Stimulated activated memory B cell treated with anti-CD40 and anti-IgM and Interleukin-4, amounts not matched to agents 10 μg/mL and 1 μg/mL and 100 μg/mL, for 72 hours (primary cell): ENCODE measurements around the gene KATNB1.

ENCODE experiments used
- ATAC-seq: fragments of 150-1000 bp; cut with Tn5 transposase; 2 replicates; pipeline ENCODE4 v1.10.0; 2021
- H3K27ac Mint-ChIP-seq: one replicate; pipeline ENCODE4 v1.8.0; 2022; ENCODE audit warnings: mild to moderate bottlenecking, mixed read lengths
- H3K27me3 Mint-ChIP-seq: one replicate; pipeline ENCODE4 v1.8.0; 2022; ENCODE audit warnings: mixed read lengths
- H3K36me3 Mint-ChIP-seq: one replicate; pipeline ENCODE4 v1.8.0; 2022; ENCODE audit warnings: mixed read lengths
- H3K4me1 Mint-ChIP-seq: one replicate; pipeline ENCODE4 v1.8.0; 2022; ENCODE audit warnings: mixed read lengths
- H3K4me3 Mint-ChIP-seq: one replicate; pipeline ENCODE4 v1.8.0; 2022; ENCODE audit warnings: mild to moderate bottlenecking, moderate library complexity, mixed read lengths
- H3K9me3 Mint-ChIP-seq: one replicate; pipeline ENCODE4 v1.8.0; 2022; ENCODE audit warnings: mixed read lengths

KATNB1 gene

DNA sequence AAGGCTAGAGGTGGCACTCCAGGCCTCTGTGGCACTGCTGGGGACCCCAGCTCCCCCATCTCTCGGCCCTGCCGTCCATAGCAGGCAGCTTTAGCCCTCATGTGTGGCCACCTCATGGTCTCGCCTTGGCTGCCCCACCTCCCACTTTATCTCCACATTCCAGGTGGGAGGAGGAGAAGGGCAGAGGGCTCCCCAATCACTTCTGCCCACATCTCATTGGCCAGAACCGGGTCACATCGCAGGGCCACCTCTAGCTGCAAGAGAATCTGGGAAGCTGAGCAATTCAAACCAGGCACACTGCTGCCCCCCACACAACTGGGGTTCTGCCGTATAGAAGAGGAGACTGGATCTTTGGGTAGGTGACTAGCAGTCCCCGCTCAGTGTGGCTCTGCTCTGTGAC lies 39.3 kb upstream of the KATNB1 start:
- Mint-ChIP-seq H3K27me3 (peaks cover 9% of the 10 kb centered on the region), H3K9me3 (no peaks in the 10 kb centered on the region), H3K4me1 (peaks cover 12% of the 10 kb centered on the region), H3K27ac (no peak overlapping the region), H3K36me3 (no peaks in the 10 kb centered on the region), H3K4me3 (no peak overlapping the region)
- no peak for ATAC-seq

DNA sequence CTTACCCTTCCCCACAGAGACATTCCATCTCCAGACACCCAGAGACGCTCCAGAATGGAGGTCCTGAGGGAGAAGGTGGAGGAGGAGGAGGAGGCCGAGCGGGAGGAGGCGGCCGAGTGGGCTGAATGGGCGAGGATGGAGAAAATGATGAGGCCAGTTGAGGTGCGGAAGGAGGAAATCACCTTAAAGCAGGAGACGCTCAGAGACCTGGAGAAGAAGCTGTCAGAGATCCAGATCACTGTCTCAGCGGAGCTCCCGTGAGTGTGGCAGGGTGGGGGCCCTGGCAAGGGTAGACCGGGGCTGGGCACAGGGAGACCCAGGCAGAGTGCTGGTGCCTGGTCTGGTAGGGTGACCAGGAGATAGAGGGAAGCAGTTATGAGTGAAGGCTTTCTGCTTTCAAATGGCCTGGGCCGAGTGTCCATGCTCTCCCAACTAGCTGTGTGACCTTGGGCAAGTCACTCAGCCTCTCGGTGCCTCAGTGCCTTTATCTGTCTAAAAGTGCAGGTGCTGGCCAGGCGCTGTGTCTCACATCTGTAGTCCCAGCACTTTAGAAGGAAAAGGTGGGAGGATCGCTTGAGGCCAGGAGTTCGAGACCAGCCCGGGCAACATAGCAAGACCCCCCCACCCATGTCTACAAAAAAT lies 37.6 kb upstream of the KATNB1 start:
- H3K27me3 Mint-ChIP-seq: peaks cover 9% of the 10 kb centered on the region
- no peak overlapping the region for H3K27ac Mint-ChIP-seq
- ATAC-seq: no peak
- H3K4me1 Mint-ChIP-seq: peaks cover 12% of the 10 kb centered on the region
- H3K9me3 Mint-ChIP-seq: no peaks in the 10 kb centered on the region
- H3K36me3 Mint-ChIP-seq: no peaks in the 10 kb centered on the region
- no peak overlapping the region for H3K4me3 Mint-ChIP-seq

DNA sequence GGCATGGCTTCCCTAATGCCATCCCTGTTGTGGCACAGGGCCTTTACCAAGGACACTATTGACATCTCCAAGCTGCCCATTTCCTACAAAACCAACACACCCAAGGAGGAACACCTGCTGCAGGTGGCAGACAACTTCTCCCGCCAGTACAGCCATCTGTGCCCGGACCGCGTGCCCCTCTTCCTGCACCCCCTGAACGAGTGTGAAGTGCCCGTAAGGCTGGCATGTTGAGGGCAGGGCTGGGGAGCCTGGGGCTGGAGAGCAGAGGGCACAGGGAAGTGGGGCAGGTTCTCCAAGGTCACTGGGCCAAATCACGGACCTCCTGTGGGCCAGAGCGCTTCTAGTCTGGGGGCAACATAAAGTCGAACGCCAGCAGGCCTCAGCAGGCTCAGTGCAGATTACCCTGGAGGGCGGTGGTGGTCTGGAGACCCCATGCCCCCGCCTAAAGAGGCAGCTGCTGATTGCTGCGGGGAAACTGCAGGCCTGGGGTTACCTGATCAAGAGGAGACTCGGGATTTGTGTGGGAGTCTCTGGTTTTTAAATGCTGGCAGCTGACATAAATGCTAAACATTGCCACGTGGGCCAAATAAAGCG lies 36.7 kb upstream of the KATNB1 start:
- Mint-ChIP-seq H3K27ac (no peak overlapping the region), H3K4me1 (peaks cover 12% of the 10 kb centered on the region), H3K4me3 (no peak overlapping the region), H3K36me3 (no peaks in the 10 kb centered on the region), H3K27me3 (peaks cover 9% of the 10 kb centered on the region), H3K9me3 (no peaks in the 10 kb centered on the region)
- no peak for ATAC-seq

- Mint-ChIP-seq H3K9me3 (no peaks in the 10 kb centered on the region), H3K27me3 (peaks cover 9% of the 10 kb centered on the region), H3K27ac (no peak overlapping the region), H3K4me3 (no peak overlapping the region), H3K4me1 (peaks cover 11% of the 10 kb centered on the region), H3K36me3 (no peaks in the 10 kb centered on the region)
- ATAC-seq: no peak
Measured at GRCh38 chr16:57699481-57699880, 36.1 kb upstream of the KATNB1 start.

DNA sequence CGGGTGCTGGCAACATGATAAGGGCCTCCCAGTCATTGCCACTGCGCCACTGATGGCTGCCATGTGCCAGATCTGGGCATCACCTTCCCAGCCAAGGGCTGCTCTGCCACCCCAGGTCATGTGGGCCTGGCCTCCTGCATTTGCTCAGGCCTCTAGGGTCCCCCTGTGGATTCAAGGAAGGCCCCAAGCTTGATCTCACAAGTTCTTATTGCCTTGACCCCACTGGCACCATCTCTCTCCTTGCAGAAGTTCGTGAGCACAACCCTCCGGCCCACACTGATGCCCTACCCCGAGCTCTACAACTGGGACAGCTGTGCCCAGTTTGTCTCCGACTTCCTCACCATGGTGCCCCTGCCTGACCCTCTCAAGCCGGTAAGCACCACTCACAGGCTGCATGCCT lies 35.7 kb upstream of the KATNB1 start:
- Mint-ChIP-seq H3K9me3 (no peaks in the 10 kb centered on the region), H3K27ac (no peak overlapping the region)

DNA sequence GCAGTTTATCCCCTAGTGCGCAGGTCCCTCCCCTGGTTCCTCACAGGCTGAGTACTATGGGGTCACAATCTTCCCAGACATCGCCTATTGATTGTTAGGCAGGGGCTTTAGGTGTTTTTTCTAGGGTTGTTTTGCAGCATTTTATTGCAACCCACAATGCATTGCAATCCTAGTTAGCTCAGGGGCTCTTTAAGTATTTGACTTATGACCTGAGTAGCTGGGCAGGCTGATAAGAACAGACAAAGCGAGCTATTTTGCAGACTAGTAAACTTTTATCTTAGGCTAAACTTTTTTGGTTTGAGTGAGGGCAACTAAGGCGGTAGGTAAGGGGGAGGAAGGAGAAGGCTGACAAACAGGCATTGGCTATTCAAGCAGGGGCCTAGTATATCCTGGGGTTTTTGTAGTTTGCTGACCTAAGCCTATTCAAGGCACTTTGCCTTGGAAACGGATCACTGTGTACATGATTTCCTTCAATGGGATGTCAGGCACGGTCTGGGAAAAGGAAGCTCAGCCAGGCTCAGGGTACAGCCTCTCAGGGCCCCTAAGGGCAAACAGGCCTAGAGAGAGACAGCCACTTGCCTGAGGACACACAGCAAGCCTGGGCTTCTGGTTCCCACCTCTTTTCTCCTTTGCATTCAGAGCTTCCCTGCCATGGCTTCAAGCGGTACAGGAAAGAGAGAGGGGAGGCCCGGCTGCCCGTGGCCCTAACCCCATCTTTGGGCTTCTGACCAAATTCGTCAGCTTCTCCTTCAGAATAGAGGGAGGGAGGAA lies 34.6 kb upstream of the KATNB1 start:
- H3K27me3 Mint-ChIP-seq: peaks cover 9% of the 10 kb centered on the region
- no peak overlapping the region for H3K27ac Mint-ChIP-seq
- H3K36me3 Mint-ChIP-seq: no peaks in the 10 kb centered on the region
- ATAC-seq: no peak
- H3K9me3 Mint-ChIP-seq: peaks cover 9% of the 10 kb centered on the region
- H3K4me1 Mint-ChIP-seq: no peaks in the 10 kb centered on the region
- H3K4me3 Mint-ChIP-seq: no peak overlapping the region

More for the DNA sequence above, 35.7 kb upstream of the KATNB1 start:
- H3K4me1 Mint-ChIP-seq: peaks cover 7% of the 10 kb centered on the region
- no peak overlapping the region for H3K4me3 Mint-ChIP-seq
- H3K27me3 Mint-ChIP-seq: peaks cover 9% of the 10 kb centered on the region
- no peak for ATAC-seq
- no peaks in the 10 kb centered on the region for H3K36me3 Mint-ChIP-seq

DNA sequence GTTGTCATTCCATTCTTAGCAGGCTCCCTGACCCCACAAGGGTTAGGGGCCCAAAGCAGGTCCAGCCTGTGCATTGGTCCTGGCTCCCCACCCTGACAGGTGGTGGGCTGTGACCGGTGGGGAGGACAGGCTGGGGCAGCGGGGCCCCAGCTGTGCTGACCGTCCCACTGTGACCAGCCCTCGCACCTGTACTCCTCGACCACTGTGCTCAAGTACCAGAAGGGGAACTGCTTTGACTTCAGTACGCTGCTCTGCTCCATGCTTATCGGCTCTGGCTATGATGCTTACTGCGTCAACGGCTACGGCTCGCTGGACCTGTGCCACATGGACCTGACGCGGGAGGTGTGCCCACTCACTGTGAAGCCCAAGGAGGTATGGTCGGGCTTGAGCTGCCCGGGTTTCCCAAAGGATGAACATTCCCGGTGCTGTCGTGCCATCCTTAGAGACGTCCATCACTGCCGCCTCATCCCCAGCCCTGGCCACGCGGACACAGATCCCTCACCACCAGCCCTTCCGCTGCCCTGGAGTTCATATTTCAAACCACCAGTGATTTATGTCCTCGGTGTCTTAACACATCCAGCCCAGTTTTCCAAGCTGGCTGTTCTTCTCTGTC lies 33.7 kb upstream of the KATNB1 start:
- Mint-ChIP-seq H3K36me3 (no peaks in the 10 kb centered on the region), H3K27me3 (peaks cover 16% of the 10 kb centered on the region), H3K4me1 (no peaks in the 10 kb centered on the region), H3K9me3 (peaks cover 17% of the 10 kb centered on the region), H3K27ac (no peak overlapping the region), H3K4me3 (no peak overlapping the region)
- no peak for ATAC-seq

DNA sequence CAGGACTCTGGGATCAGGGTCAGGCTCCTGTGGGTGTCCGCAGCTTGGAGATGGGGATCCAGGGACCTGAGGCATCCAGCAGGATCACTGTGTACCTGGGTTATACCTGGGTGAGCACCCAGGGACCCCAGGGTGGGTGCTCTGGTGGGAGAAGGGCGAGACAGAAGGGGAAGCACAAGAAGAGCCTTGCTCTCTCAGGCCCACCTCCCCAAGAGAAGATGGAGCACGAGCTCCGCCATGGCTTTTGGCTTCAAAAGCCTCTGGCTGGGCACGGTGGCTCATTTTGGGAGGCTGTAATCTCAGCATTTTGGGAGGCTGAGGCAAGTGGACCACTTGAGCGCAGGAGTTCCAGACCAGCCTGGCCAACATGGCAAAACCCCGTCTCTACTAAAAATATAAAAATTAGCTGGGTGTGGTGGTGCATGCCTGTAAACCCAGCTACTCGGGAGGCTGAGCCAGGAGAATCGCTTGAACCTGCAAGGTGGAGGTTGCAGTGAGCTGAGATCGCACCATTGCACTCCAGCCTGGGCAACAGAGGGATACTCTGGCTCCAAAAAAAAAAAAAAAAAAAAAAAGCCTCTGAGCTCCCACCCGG lies 32.1 kb upstream of the KATNB1 start:
- no peak overlapping the region for H3K27ac Mint-ChIP-seq
- H3K4me3 Mint-ChIP-seq: no peak overlapping the region
- ATAC-seq: no peak
- H3K4me1 Mint-ChIP-seq: no peaks in the 10 kb centered on the region
- H3K9me3 Mint-ChIP-seq: peaks cover 18% of the 10 kb centered on the region
- H3K27me3 Mint-ChIP-seq: peaks cover 22% of the 10 kb centered on the region
- no peaks in the 10 kb centered on the region for H3K36me3 Mint-ChIP-seq

DNA sequence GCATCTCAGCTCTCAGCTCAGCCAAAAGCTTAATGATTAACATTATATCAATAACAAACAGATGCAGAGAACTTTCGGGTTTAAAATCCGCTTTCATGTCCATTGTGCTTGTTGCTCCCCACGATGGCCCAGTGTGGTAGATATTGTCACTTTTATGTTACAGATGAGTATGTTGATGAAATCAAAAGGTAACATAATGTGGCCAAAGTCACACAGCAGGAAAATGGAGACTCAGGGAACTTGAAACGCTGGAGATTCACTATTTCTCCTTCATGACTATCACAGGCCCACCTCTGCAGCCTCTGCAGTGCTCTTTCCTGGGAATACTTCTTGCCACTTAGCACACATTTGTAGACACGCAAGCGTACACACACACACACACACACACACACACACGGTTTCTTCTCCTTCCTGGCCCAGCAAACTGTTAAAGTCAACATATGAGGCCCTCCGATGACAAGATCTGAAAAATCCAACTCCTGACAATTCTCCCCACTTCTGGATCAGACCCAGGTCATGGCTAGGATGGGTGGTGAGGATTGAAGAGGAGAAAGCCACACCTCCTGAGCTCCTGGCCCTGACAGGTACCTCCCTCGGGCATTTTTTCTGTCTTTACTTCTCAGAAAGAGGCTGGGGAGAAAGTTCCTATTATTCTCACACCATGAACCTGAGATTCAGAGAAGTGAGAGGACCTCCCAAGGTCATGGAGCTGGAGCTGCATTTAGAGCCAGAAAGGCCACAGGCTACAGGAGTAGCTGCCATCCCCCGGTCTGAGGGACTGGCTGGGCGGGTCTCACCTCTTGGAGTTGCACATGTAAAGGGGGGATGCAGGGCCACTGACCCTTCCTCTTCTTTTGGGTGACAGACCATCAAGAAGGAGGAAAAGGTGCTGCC lies 31.3 kb upstream of the KATNB1 start:
- H3K36me3 Mint-ChIP-seq: no peaks in the 10 kb centered on the region
- peaks cover 18% of the 10 kb centered on the region for H3K9me3 Mint-ChIP-seq
- no peak overlapping the region for H3K4me3 Mint-ChIP-seq
- ATAC-seq: no peak
- no peaks in the 10 kb centered on the region for H3K4me1 Mint-ChIP-seq
- H3K27me3 Mint-ChIP-seq: peaks cover 14% of the 10 kb centered on the region
- no peak overlapping the region for H3K27ac Mint-ChIP-seq

- Mint-ChIP-seq H3K36me3 (no peaks in the 10 kb centered on the region), H3K4me3 (no peak overlapping the region), H3K9me3 (peaks cover 18% of the 10 kb centered on the region), H3K27ac (no peak overlapping the region), H3K27me3 (peaks cover 14% of the 10 kb centered on the region), H3K4me1 (no peaks in the 10 kb centered on the region)
- no peak for ATAC-seq
Measured at GRCh38 chr16:57704905-57705852, 30.4 kb upstream of the KATNB1 start.

GRCh38 chr16:57706717-57707116 lies 28.9 kb upstream of the KATNB1 start:
- ATAC-seq: no peak
- H3K36me3 Mint-ChIP-seq: no peaks in the 10 kb centered on the region
- H3K4me3 Mint-ChIP-seq: no peak overlapping the region
- H3K4me1 Mint-ChIP-seq: no peaks in the 10 kb centered on the region
- H3K9me3 Mint-ChIP-seq: peaks cover 18% of the 10 kb centered on the region
- H3K27ac Mint-ChIP-seq: no peak overlapping the region
- H3K27me3 Mint-ChIP-seq: peaks cover 24% of the 10 kb centered on the region

GRCh38 chr16:57707331-57707730 lies 28.2 kb upstream of the KATNB1 start:
- H3K4me1 Mint-ChIP-seq: no peaks in the 10 kb centered on the region
- no peak for ATAC-seq

DNA sequence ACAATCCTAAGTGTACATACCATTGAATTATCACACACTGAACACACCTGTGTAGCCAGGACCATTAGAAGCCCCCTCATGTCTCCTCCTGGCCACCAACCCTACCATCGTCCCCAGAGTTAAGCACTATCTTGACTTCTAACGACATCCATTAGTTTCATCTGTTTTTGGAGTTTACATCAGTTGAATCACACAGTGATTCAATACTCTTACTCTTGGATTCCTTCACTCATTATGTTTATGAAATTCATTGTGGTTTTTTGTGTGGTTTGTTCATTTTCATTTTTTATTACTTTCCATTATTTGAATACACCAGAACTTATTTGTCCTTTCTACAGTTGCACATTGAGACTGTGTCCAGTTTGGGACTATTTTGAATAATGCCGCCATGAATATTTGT lies 27.4 kb upstream of the KATNB1 start:
- Mint-ChIP-seq H3K4me1 (no peaks in the 10 kb centered on the region), H3K27me3 (peaks cover 36% of the 10 kb centered on the region), H3K36me3 (no peaks in the 10 kb centered on the region), H3K9me3 (peaks cover 18% of the 10 kb centered on the region), H3K4me3 (no peak overlapping the region), H3K27ac (no peak overlapping the region)
- no peak for ATAC-seq

More at GRCh38 chr16:57707331-57707730, 28.2 kb upstream of the KATNB1 start:
- Mint-ChIP-seq H3K36me3 (no peaks in the 10 kb centered on the region), H3K27me3 (peaks cover 27% of the 10 kb centered on the region), H3K9me3 (peaks cover 18% of the 10 kb centered on the region), H3K27ac (no peak overlapping the region), H3K4me3 (no peak overlapping the region)

- no peak overlapping the region for H3K27ac Mint-ChIP-seq
- peaks cover 18% of the 10 kb centered on the region for H3K9me3 Mint-ChIP-seq
- ATAC-seq: no peak
- H3K4me1 Mint-ChIP-seq: no peaks in the 10 kb centered on the region
- H3K27me3 Mint-ChIP-seq: peaks cover 39% of the 10 kb centered on the region
- no peak overlapping the region for H3K4me3 Mint-ChIP-seq
- no peaks in the 10 kb centered on the region for H3K36me3 Mint-ChIP-seq
Measured at GRCh38 chr16:57709663-57710062, 25.9 kb upstream of the KATNB1 start.
